Astrocyte (in vitro differentiated cells and primary cell): ENCODE results near the gene KIAA0513. TPM values are rescaled to one million over a fixed set of nuclear protein-coding genes. Genes with fewer than 3 reads are reported as not detected.

Experiments
- DNase-seq: peaks from one replicate; pipeline ENCODE4 v3.0.0-alpha.2; 2010; ENCODE audit warnings: low read depth
- FAIRE-seq: peaks from 2 replicates; lab custom pipeline; 2011; peaks lifted over from hg19 to GRCh38; lab: Jason Lieb, UNC
- H2AFZ ChIP-seq: 2 replicates; pipeline ENCODE4 v1.6.0; 2012; ENCODE audit warnings: low read depth, low read length, inconsistent platforms
- H3K27ac ChIP-seq: 2 replicates; pipeline ENCODE4 v1.5.1; 2011; ENCODE audit warnings: low read depth, low read length, inconsistent platforms
- H3K27me3 ChIP-seq: 2 replicates; pipeline ENCODE4 v1.6.0; 2011; ENCODE audit warnings: low read length, inconsistent platforms; ENCODE audit not compliant: insufficient read depth
- H3K36me3 ChIP-seq: 2 replicates; pipeline ENCODE4 v1.5.1; 2011; ENCODE audit warnings: low read length, inconsistent platforms; ENCODE audit not compliant: insufficient read depth
- H3K4me1 ChIP-seq: 2 replicates; pipeline ENCODE4 v1.5.1; 2011; ENCODE audit warnings: low read length, inconsistent platforms; ENCODE audit not compliant: insufficient read depth
- H3K4me2 ChIP-seq: 2 replicates; pipeline ENCODE4 v1.6.0; 2012; ENCODE audit warnings: low read length, inconsistent platforms
- H3K4me3 ChIP-seq: 2 replicates; pipeline ENCODE4 v1.5.1; 2011; ENCODE audit warnings: low read depth, mild to moderate bottlenecking, low read length, inconsistent platforms; ENCODE audit not compliant: insufficient read depth
- H3K79me2 ChIP-seq: 2 replicates; pipeline ENCODE4 v1.6.0; 2012; ENCODE audit warnings: mild to moderate bottlenecking, low read length, inconsistent platforms; ENCODE audit not compliant: insufficient read depth
- H3K9ac ChIP-seq: 2 replicates; pipeline ENCODE4 v1.6.0; 2012; ENCODE audit warnings: mild to moderate bottlenecking, low read length, inconsistent platforms
- H3K9me3 ChIP-seq: 2 replicates; pipeline ENCODE4 v1.5.1; 2012; ENCODE audit warnings: low read depth, mild to moderate bottlenecking, low read length, inconsistent platforms; ENCODE audit not compliant: insufficient read depth
- H4K20me1 ChIP-seq: 2 replicates; pipeline ENCODE4 v1.6.0; 2012; ENCODE audit warnings: low read length, inconsistent platforms; ENCODE audit not compliant: insufficient read depth
- H3K27ac Mint-ChIP-seq: one replicate; pipeline ENCODE4 v1.8.0; 2021; ENCODE audit warnings: mild to moderate bottlenecking, mixed read lengths; ENCODE audit not compliant: unreplicated experiment
- H3K27me3 Mint-ChIP-seq: one replicate; pipeline ENCODE4 v1.8.0; 2021; ENCODE audit warnings: low read depth, mixed read lengths; ENCODE audit not compliant: unreplicated experiment
- H3K36me3 Mint-ChIP-seq: one replicate; pipeline ENCODE4 v1.8.0; 2021; ENCODE audit warnings: low read depth, mixed read lengths; ENCODE audit not compliant: unreplicated experiment
- H3K4me1 Mint-ChIP-seq: one replicate; pipeline ENCODE4 v1.8.0; 2021; ENCODE audit warnings: low read depth, mixed read lengths; ENCODE audit not compliant: unreplicated experiment
- H3K4me3 Mint-ChIP-seq: one replicate; pipeline ENCODE4 v1.8.0; 2021; ENCODE audit warnings: mild to moderate bottlenecking, moderate library complexity, mixed read lengths; ENCODE audit not compliant: unreplicated experiment
- H3K9me3 Mint-ChIP-seq: one replicate; pipeline ENCODE4 v1.8.0; 2021; ENCODE audit warnings: mild to moderate bottlenecking, mixed read lengths; ENCODE audit not compliant: unreplicated experiment
- EZH2 ChIP-seq: IDR thresholded peaks from 2 replicates; pipeline ENCODE4 v1.6.1; 2012; ENCODE audit warnings: mild to moderate bottlenecking, low read length, inconsistent platforms; ENCODE audit not compliant: insufficient read depth
- total RNA-seq: library from RNA; stranded (reverse); gene quantifications from 2 replicates; pipeline ENCODE4 v1.2.1, GENCODE V29; 2021
- TF ChIP-seq, protein P1 (sequence below): IDR thresholded peaks from 2 replicates; pipeline ENCODE4 v1.5.1; 2011; ENCODE audit warnings: low read depth, mild to moderate bottlenecking, inconsistent platforms, low read length, moderate library complexity; ENCODE audit not compliant: insufficient read depth

Gene KIAA0513
- total RNA-seq, 1 donor from 2014 or later: 7.5 TPM

DNA sequence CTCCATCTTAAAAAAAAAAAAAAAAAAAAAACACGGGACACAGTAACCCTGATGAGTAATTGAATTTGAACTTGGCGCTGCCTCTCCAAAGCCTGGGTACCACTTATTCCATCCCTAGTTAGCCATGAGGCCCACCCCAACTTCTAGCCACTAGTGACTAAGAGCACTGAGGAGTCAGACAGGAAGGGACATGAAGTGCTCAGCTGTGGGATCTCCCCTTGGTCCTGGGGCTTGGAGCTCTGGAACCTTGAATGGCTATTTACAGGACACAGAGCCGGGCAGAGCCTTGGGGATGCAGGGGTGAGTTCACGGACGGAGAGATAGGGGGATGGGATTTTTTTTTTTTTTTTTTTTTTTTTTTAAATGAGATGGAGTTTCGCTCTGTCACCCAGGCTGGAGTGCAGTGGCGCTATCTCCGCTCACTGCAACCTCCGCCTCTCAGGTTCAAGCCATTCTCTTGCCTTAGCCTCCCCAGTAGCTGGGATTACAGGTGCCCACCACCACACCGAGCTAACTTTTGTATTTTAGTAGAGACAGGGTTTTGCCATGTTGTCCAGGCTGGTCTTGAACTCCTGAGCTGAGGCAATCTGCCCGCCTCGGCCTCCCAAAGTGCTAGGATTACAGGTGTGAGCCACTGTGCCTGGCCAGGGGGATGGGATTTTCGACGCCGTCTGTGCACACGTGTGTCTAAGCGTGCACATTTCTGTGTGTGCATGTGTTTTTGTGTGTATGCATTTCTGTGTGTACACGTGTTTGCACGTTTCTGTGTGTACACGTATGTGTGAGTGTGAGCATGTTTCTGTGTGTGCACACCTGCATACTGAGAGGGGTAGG, 105.1 kb downstream of the KIAA0513 start:
- FAIRE-seq (no peak), DNase-seq (no peak)
- H3K27ac Mint-ChIP-seq: no peak overlapping the region
- Histone ChIP-seq H3K27ac (no peak overlapping the region), H4K20me1 (no peaks in the 10 kb centered on the region), H3K4me3 (no peak overlapping the region), H3K27me3 (no peaks in the 10 kb centered on the region), H3K79me2 (no peaks in the 10 kb centered on the region), H3K4me2 (no peak overlapping the region), H2AFZ (no peak overlapping the region), H3K36me3 (no peaks in the 10 kb centered on the region), H3K9ac (no peak overlapping the region), H3K4me1 (peaks cover 30% of the 10 kb centered on the region), H3K9me3 (no peaks in the 10 kb centered on the region)
- TF ChIP-seq EZH2: no peak
- TF ChIP-seq, protein P1, sequence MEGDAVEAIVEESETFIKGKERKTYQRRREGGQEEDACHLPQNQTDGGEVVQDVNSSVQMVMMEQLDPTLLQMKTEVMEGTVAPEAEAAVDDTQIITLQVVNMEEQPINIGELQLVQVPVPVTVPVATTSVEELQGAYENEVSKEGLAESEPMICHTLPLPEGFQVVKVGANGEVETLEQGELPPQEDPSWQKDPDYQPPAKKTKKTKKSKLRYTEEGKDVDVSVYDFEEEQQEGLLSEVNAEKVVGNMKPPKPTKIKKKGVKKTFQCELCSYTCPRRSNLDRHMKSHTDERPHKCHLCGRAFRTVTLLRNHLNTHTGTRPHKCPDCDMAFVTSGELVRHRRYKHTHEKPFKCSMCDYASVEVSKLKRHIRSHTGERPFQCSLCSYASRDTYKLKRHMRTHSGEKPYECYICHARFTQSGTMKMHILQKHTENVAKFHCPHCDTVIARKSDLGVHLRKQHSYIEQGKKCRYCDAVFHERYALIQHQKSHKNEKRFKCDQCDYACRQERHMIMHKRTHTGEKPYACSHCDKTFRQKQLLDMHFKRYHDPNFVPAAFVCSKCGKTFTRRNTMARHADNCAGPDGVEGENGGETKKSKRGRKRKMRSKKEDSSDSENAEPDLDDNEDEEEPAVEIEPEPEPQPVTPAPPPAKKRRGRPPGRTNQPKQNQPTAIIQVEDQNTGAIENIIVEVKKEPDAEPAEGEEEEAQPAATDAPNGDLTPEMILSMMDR: no peak
- no peaks in the 10 kb centered on the region for H3K36me3 Mint-ChIP-seq
- H3K4me1 Mint-ChIP-seq: peaks cover 12% of the 10 kb centered on the region
- peaks cover 9% of the 10 kb centered on the region for H3K27me3 Mint-ChIP-seq
- H3K9me3 Mint-ChIP-seq: no peaks in the 10 kb centered on the region
- no peak overlapping the region for H3K4me3 Mint-ChIP-seq

- H3K4me3 Mint-ChIP-seq: no peak overlapping the region
- no peak for TF ChIP-seq EZH2
- TF ChIP-seq, protein P1: no peak
- H3K27ac Mint-ChIP-seq: no peak overlapping the region
- Histone ChIP-seq H3K4me3 (no peak overlapping the region), H3K27ac (no peak overlapping the region), H3K27me3 (no peaks in the 10 kb centered on the region), H3K9me3 (no peaks in the 10 kb centered on the region), H3K79me2 (no peaks in the 10 kb centered on the region), H4K20me1 (no peaks in the 10 kb centered on the region), H3K9ac (no peak overlapping the region), H3K36me3 (no peaks in the 10 kb centered on the region), H3K4me2 (no peak overlapping the region), H2AFZ (no peak overlapping the region), H3K4me1 (peaks cover 32% of the 10 kb centered on the region)
- DNase-seq (no peak), FAIRE-seq (no peak)
- H3K36me3 Mint-ChIP-seq: no peaks in the 10 kb centered on the region
- H3K27me3 Mint-ChIP-seq: peaks cover 11% of the 10 kb centered on the region
- H3K9me3 Mint-ChIP-seq: no peaks in the 10 kb centered on the region
- H3K4me1 Mint-ChIP-seq: peaks cover 13% of the 10 kb centered on the region
Observed at GRCh38 chr16:85133290-85133599, 105.7 kb downstream of the KIAA0513 start.

DNA sequence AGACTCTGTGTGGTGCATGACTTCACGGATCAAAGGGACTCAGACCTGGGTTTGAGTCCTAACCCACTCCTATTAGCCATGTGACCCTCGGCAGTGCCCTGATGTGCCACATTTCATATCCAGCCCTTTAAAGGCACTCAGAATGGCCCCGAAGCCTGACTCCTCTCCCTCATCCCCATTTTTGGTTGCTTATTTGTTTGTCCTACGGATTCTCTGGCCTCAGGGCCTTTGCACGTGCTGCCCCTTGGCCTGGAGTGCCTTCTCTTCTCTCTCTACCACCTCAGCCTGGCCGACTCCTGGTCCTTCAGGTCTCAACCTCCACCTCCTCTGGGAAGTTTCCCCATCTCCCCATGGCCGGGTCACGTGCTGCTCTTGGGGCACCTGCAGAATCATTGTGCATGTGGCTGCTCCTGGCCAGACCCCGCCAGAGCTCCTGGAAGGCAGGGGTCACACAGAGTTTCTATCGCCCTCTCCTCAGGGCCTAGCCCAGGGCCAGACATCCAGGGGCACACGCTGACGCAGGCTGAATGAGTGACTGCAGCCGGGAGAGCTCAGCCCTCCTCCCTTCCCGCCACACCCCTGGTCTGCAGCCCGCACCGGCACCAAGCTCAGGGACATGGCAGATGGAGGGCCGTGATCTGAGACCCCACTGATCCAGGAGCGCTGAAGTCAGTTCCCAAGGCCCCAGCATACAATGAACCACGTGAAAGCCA, 106.6 kb downstream of the KIAA0513 start:
- Mint-ChIP-seq H3K27ac (no peak overlapping the region), H3K4me1 (peaks cover 13% of the 10 kb centered on the region), H3K27me3 (peaks cover 18% of the 10 kb centered on the region), H3K4me3 (no peak overlapping the region), H3K36me3 (no peaks in the 10 kb centered on the region), H3K9me3 (peaks cover 3% of the 10 kb centered on the region)
- no peaks in the 10 kb centered on the region for H3K27me3 ChIP-seq
- H3K4me1 ChIP-seq: peaks cover 32% of the 10 kb centered on the region
- DNase-seq (no peak), FAIRE-seq (no peak)
- no peaks in the 10 kb centered on the region for H3K36me3 ChIP-seq
- TF ChIP-seq, protein P1: no peak
- no peak for TF ChIP-seq EZH2
- no peak overlapping the region for H2AFZ ChIP-seq
- no peaks in the 10 kb centered on the region for H3K79me2 ChIP-seq
- H3K9ac ChIP-seq: no peak overlapping the region
- H3K4me2 ChIP-seq: no peak overlapping the region
- H4K20me1 ChIP-seq: no peaks in the 10 kb centered on the region
- H3K9me3 ChIP-seq: no peaks in the 10 kb centered on the region
- no peak overlapping the region for H3K4me3 ChIP-seq
- no peak overlapping the region for H3K27ac ChIP-seq
